GM18511 (cell line): ENCODE data around the gene TAS1R2.

Source experiments
- ATAC-seq: cut with Tn5 transposase; IDR thresholded peaks from one replicate; pipeline ENCODE4 v1.9.1; 2021; ENCODE audit warnings: mild to moderate bottlenecking, moderate library complexity; ENCODE audit not compliant: unreplicated experiment

Gene TAS1R2

GRCh38 chr1:18803151-18803791, 56.2 kb downstream of the TAS1R2 start:
- ATAC-seq = no peak

- ATAC-seq = no peak
Observed at GRCh38 chr1:18802231-18802630, 57.2 kb downstream of the TAS1R2 start.

- no peak for ATAC-seq
Observed at GRCh38 chr1:18800258-18800657, 59.2 kb downstream of the TAS1R2 start.

GRCh38 chr1:18799454-18799853, 60.0 kb downstream of the TAS1R2 start:
- ATAC-seq = no peak

GRCh38 chr1:18798946-18799345, 60.5 kb downstream of the TAS1R2 start:
- no peak for ATAC-seq

GRCh38 chr1:18798533-18798932, 60.9 kb downstream of the TAS1R2 start:
- no peak for ATAC-seq

GRCh38 chr1:18796950-18797349, 62.5 kb downstream of the TAS1R2 start:
- no peak for ATAC-seq

- no peak for ATAC-seq
Observed at GRCh38 chr1:18795002-18795689, 64.3 kb downstream of the TAS1R2 start.

- ATAC-seq = no peak
Observed at GRCh38 chr1:18794561-18794960, 64.9 kb downstream of the TAS1R2 start.

- no peak for ATAC-seq
Observed at GRCh38 chr1:18794051-18794450, 65.4 kb downstream of the TAS1R2 start.

GRCh38 chr1:18793164-18793563, 66.3 kb downstream of the TAS1R2 start:
- ATAC-seq = no peak

- ATAC-seq = no peak
Observed at GRCh38 chr1:18792747-18793146, 66.7 kb downstream of the TAS1R2 start.
